Mesenchymal stem cell (in vitro differentiated cells and primary cell): ENCODE measurements around the gene FOXK2.
A peak's percentile ranks its signal among the peaks of the same experiment; 100 is the strongest.

ENCODE experiments used
- DNase-seq: peaks from one replicate; pipeline ENCODE4 v3.0.0-alpha.2; 2013
- H2AFZ ChIP-seq: one replicate; pipeline ENCODE4 v1.6.1; 2013; ENCODE audit warnings: low read depth, mild to moderate bottlenecking, control low read depth, inconsistent platforms, low read length, moderate library complexity
- H2AK5ac ChIP-seq: 2 replicates; pipeline ENCODE4 v1.6.1; 2013; ENCODE audit warnings: low read length, moderate library complexity, mild to moderate bottlenecking, inconsistent platforms; ENCODE audit not compliant: severe bottlenecking
- H2BK120ac ChIP-seq: one replicate; pipeline ENCODE4 v1.6.1; 2013; ENCODE audit warnings: low read depth, mild to moderate bottlenecking, inconsistent platforms, low read length, moderate library complexity
- H2BK12ac ChIP-seq, 2 experiments: one replicate each; pipeline ENCODE4 v1.6.1; 2013; ENCODE audit warnings: inconsistent platforms in 2 of 2, low read length in 2 of 2, mild to moderate bottlenecking in 2 of 2, moderate library complexity in 2 of 2, control low read depth in 1 of 2
- H2BK15ac ChIP-seq: one replicate; pipeline ENCODE4 v1.6.1; 2013; ENCODE audit warnings: mild to moderate bottlenecking, low read depth, inconsistent platforms; ENCODE audit not compliant: poor library complexity, severe bottlenecking
- H2BK5ac ChIP-seq: 2 replicates; pipeline ENCODE4 v1.6.1; 2013; ENCODE audit warnings: low read depth, mild to moderate bottlenecking, low read length, control low read depth, inconsistent platforms; ENCODE audit not compliant: poor library complexity, severe bottlenecking
- H3K14ac ChIP-seq, 2 experiments: one replicate each; pipeline ENCODE4 v1.6.1; 2013; ENCODE audit warnings: inconsistent platforms in 2 of 2, low read length in 2 of 2, control low read depth in 1 of 2, mild to moderate bottlenecking in 1 of 2, moderate library complexity in 1 of 2
- H3K18ac ChIP-seq, 2 experiments: one replicate each; pipeline ENCODE4 v1.6.1; 2013; ENCODE audit warnings: inconsistent platforms in 2 of 2, low read length in 2 of 2, control low read depth in 1 of 2, low read depth in 1 of 2, mild to moderate bottlenecking in 1 of 2
- H3K23ac ChIP-seq, 2 experiments: one replicate each; pipeline ENCODE4 v1.6.1; 2013; ENCODE audit warnings: inconsistent platforms in 2 of 2, low read length in 2 of 2, mild to moderate bottlenecking in 2 of 2, moderate library complexity in 2 of 2, control low read depth in 1 of 2
- H3K27ac ChIP-seq: 2 replicates; pipeline ENCODE4 v1.5.1; 2013; ENCODE audit warnings: mild to moderate bottlenecking, moderate library complexity, low read length, control low read depth, inconsistent platforms; ENCODE audit not compliant: poor library complexity, severe bottlenecking
- H3K27me3 ChIP-seq, 2 experiments: 2 replicates each; pipeline versions ENCODE4 v1.6.1 to v1.7.0; 2013; ENCODE audit warnings: low read length in 2 of 2, mild to moderate bottlenecking in 2 of 2, moderate library complexity in 2 of 2, control low read depth in 1 of 2, inconsistent platforms in 1 of 2; ENCODE audit not compliant: control insufficient read depth in 1 of 2, insufficient read depth in 1 of 2
- H3K36me3 ChIP-seq, 2 experiments: 2 replicates each; pipeline versions ENCODE4 v1.6.1 to v1.7.0; 2013; ENCODE audit warnings: low read length in 2 of 2, control low read depth in 1 of 2, inconsistent platforms in 1 of 2, low read depth in 1 of 2, mild to moderate bottlenecking in 1 of 2; ENCODE audit not compliant: insufficient read depth in 2 of 2, control insufficient read depth in 1 of 2
- H3K4ac ChIP-seq, 2 experiments: one replicate each; pipeline ENCODE4 v1.6.1; 2013; ENCODE audit warnings: inconsistent platforms in 2 of 2, low read length in 2 of 2, mild to moderate bottlenecking in 2 of 2, moderate library complexity in 2 of 2, control low read depth in 1 of 2, low read depth in 1 of 2
- H3K4me1 ChIP-seq: 2 replicates; pipeline ENCODE4 v1.6.1; 2013; ENCODE audit warnings: low read depth, low read length, control low read depth; ENCODE audit not compliant: control insufficient read depth, insufficient read depth
- H3K4me2 ChIP-seq: 2 replicates; pipeline ENCODE4 v1.6.1; 2013; ENCODE audit warnings: low read length, mild to moderate bottlenecking, inconsistent platforms; ENCODE audit not compliant: poor library complexity, severe bottlenecking
- H3K4me3 ChIP-seq, 2 experiments: 2 replicates each; pipeline versions ENCODE4 v1.5.1 to v1.7.0; 2013; ENCODE audit warnings: low read length in 2 of 2, mild to moderate bottlenecking in 2 of 2, control low read depth in 1 of 2, low read depth in 1 of 2; ENCODE audit not compliant: insufficient read depth in 1 of 2
- H3K79me1 ChIP-seq: replicated peaks from 2 replicates; pipeline ENCODE4 v1.6.1; 2013; ENCODE audit warnings: mild to moderate bottlenecking, control low read depth, low read length, inconsistent platforms; ENCODE audit not compliant: poor library complexity, severe bottlenecking
- H3K9ac ChIP-seq: 2 replicates; pipeline ENCODE4 v1.7.0; 2013; ENCODE audit warnings: mild to moderate bottlenecking, low read length, moderate library complexity
- H3K9me3 ChIP-seq: 2 replicates; pipeline ENCODE4 v1.7.0; 2013; ENCODE audit warnings: mild to moderate bottlenecking, low read length; ENCODE audit not compliant: control insufficient read depth
- H4K8ac ChIP-seq: one replicate; pipeline ENCODE4 v1.6.1; 2013; ENCODE audit warnings: inconsistent platforms, mild to moderate bottlenecking, low read length, moderate library complexity
- H4K91ac ChIP-seq: one replicate; pipeline ENCODE4 v1.6.1; 2013; ENCODE audit warnings: mild to moderate bottlenecking, low read length, inconsistent platforms
- whole genome bisulfite sequencing: methylation state at CpG from one replicate; pipeline ENCODE4 v1.1.7; 2013; ENCODE audit warnings: mixed read lengths; 5-methylcytosine and 5-hydroxymethylcytosine counted together

Gene FOXK2

DNA sequence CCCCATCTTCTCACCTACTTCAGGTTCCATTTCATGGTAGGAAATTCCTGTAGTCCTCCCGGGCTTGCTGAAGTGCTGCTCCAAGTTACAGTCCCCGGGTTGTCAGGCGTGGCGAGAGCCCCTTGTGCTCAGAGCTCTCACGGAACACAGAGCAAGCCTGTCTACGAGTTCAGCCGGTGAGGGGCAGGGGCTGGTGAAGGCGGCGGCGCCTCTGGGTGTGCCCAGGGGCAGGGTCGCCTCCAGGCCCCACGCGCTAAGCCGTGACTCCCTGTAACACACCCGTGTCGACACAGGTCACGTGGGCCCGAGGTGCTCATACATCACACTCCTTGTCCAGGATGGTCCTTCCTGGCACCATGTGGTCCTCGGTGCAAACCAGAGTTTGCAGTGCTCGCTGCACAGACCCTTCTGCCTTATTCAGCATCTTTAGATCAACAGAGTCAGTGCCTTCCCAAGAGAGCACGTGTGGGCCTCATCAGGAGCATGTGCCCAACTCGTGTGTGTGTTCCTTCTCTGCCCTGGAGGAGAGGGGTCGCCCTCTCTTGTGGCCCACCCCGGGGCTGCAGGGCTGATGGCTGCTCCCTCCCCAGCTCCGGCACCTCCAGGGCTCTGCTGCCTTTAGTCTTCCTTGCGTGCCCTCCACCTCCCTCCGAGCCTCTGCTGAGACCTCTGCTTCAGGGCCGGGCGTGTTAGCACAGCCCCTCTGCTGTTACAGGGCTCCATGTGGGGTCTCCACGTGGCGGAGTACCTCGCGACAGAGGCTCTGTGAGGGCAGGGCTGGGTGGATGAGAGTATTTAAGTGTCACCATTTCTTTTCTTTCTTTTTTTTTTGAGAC lies 77.5 kb downstream of the FOXK2 start:
- Histone ChIP-seq H3K4me2 (no peak overlapping the region), H3K9me3 (no peaks in the 10 kb centered on the region), H2AFZ (no peak overlapping the region), H4K8ac (no peak overlapping the region), H2BK15ac (no peak overlapping the region), H4K91ac (no peak overlapping the region), H3K23ac (no peak overlapping the region), H3K27me3 (no peaks in the 10 kb centered on the region), H3K9ac (no peak overlapping the region), H3K27ac (no peak overlapping the region), H3K18ac (no peak overlapping the region), H3K36me3 (peaks cover 69 to 79% of the 10 kb centered on the region in 2 experiments), H3K4me3 (no peak overlapping the region), H3K4ac (no peak overlapping the region), H3K4me1 (peaks cover 32% of the 10 kb centered on the region), H3K79me1 (peaks cover 61% of the 10 kb centered on the region), H3K14ac (no peak overlapping the region), H2AK5ac (no peak overlapping the region), H2BK120ac (no peak overlapping the region), H2BK12ac (no peak overlapping the region), H2BK5ac (no peak overlapping the region)
- no peak for DNase-seq
- WGBS: 97% methylated on average over 32 of the region's 33 CpGs

DNA sequence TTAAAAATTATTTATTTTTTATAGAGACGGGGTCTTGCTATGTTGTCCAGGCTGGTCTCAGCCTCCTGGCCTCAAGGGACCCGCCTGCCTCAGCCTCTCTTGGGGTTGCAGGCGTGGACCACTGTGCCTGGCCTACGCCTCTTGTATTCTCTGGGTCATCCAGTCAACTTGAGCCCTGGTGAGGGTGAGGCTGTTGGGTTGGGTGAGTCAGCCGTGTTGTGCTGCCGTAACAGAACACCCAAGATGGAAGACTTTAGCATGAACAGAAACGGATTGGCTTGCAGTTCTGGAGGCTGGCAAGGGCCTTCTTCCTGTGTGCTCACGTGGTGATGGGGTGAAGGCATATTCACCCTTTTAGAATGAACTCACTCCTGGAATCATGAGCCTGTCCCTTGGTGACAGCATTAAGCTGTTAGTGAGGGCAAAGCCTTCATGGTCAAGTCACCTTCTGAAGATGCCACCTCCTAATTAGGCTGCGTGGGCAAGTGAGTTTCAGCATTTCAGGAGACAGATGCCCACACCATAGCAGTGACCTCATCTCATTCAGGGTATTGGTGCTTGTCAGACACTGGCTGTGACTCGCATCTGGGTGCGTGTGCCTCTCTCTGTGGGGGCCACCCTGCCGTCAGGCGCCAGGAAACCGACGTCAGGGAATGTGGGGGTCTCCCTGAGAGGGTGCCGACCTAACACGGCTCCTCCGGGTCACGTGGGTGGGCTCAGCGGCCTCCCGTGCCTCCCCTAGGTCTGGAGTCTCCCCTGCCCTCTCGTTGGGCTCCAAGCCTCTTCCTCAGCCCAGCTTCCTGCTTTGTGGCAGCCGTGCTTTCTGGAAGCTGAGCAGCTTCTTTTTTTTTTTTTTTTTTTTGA lies 79.0 kb downstream of the FOXK2 start:
- no peak overlapping the region for H2BK12ac ChIP-seq
- no peak overlapping the region for H4K8ac ChIP-seq
- no peak overlapping the region for H3K4me2 ChIP-seq
- H2BK120ac ChIP-seq: no peak overlapping the region
- peaks cover 73% of the 10 kb centered on the region for H3K79me1 ChIP-seq
- no peak overlapping the region for H2BK15ac ChIP-seq
- DNase-seq: peak; percentile 42
- H2BK5ac ChIP-seq: no peak overlapping the region
- H3K36me3 ChIP-seq: peaks cover 83 to 92% of the 10 kb centered on the region in 2 experiments
- no peak overlapping the region for H4K91ac ChIP-seq
- H3K14ac ChIP-seq: no peak overlapping the region
- no peak overlapping the region for H3K4me3 ChIP-seq
- no peak overlapping the region for H2AFZ ChIP-seq
- H3K23ac ChIP-seq: no peak overlapping the region
- no peaks in the 10 kb centered on the region for H3K27me3 ChIP-seq
- H3K18ac ChIP-seq: peak overlapping the region in 1 of 2 experiments; percentile 28
- H3K9ac ChIP-seq: peak overlapping the region; percentile 24
- no peak overlapping the region for H2AK5ac ChIP-seq
- H3K9me3 ChIP-seq: no peaks in the 10 kb centered on the region
- peaks cover 31% of the 10 kb centered on the region for H3K4me1 ChIP-seq
- no peak overlapping the region for H3K27ac ChIP-seq
- 79% methylated on average over 23 of the region's 23 CpGs for WGBS
- no peak overlapping the region for H3K4ac ChIP-seq

DNA sequence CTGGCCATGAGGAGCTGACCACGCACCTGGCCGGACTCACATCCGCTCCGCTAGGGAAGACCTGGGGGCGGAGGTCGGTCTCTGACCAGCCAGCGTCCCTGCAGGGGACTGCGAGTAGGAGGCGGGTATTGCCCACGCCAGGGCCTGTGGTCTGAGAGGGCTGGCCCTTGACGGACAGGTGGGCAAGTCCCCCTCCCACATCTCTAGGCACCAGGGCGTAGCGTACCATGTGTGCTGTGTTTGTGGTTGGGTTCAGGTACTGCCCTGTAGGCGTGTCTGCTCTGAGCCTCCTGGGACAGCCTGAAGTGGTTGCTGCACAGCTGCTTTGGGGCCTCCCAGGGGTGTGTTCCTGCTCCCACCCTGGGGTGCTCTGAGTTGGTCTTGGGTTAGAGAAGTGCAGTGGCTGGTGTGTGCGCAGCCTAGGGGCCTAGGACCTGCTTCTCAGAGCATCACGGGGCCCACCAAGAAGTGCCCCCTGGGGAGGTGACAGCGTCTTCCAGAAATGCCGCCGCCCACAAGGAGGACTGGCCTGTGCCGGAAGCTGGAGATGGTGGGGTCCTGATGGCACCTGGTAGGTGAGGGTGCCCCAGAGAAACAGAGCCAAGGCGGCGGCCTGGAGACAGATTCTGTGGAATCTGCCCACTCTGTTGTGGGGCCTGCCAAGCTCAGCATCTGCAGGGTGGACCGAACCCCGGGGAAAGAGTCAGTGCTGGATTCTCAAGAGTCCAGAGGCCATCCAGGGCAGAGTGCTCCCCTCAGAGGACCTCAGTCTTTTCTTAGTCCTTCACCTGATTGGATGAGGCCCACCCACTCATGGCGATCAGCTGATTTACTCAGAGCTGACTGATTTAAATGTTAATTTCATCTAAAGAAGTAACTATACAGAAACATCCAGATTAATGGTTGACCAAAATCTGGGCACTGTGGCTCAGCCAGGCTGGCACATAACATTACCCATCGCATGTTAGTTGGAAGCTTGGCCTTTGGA lies 80.4 kb downstream of the FOXK2 start:
- no peak overlapping the region for H3K4ac ChIP-seq
- H4K8ac ChIP-seq: no peak overlapping the region
- H2AFZ ChIP-seq: no peak overlapping the region
- H2BK15ac ChIP-seq: no peak overlapping the region
- H3K4me3 ChIP-seq: no peak overlapping the region
- H3K4me2 ChIP-seq: no peak overlapping the region
- H3K18ac ChIP-seq: no peak overlapping the region
- no peaks in the 10 kb centered on the region for H3K9me3 ChIP-seq
- WGBS: 95% methylated on average over 25 of the region's 26 CpGs
- H2BK5ac ChIP-seq: no peak overlapping the region
- no peak overlapping the region for H3K23ac ChIP-seq
- no peak overlapping the region for H3K27ac ChIP-seq
- H2AK5ac ChIP-seq: no peak overlapping the region
- peaks cover 91 to 95% of the 10 kb centered on the region in 2 experiments for H3K36me3 ChIP-seq
- no peak overlapping the region for H2BK12ac ChIP-seq
- peak overlapping the region; percentile 27 for H4K91ac ChIP-seq
- peaks cover 73% of the 10 kb centered on the region for H3K79me1 ChIP-seq
- no peak for DNase-seq
- no peaks in the 10 kb centered on the region for H3K27me3 ChIP-seq
- no peak overlapping the region for H3K9ac ChIP-seq
- H3K14ac ChIP-seq: no peak overlapping the region
- peaks cover 19% of the 10 kb centered on the region for H3K4me1 ChIP-seq
- H2BK120ac ChIP-seq: no peak overlapping the region
